ENCODE results near the gene C16orf82.

C16orf82 gene

DNA sequence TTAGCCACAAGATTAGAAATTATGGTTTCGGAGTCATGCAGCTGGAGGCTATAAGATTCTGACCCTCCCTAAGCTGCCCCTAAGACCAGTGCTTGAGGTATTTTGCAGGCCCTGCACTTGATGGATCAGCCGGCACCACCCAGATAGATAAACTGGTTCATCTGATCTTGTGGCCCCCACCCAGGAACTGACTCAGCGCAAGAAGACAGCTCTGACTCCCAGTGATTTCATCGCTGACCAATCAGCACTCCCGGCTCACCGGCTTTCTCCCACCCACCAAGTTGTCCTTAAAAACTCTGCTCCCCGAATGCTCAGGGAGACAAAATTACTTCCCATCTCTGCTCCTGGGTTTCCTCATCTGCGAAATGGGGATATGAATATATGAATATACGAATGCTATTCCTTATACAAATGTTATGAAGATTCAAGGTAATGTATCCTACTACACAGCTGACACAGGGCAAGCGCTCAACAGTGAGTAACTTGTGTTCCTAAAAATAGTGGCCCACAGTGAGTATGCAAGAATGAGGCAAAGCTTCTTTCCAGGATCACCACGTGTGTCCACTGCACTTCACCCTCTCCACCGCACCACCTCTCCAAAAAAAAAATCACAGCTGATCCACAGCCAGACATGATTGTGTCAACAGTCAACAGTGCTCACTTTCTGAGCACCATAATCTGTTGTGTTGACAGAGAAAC lies 33.3 kb upstream of the C16orf82 start:
- no peak for DNase-seq (ENCODE audit: low spot score)
- TF ChIP-seq, protein P1, sequence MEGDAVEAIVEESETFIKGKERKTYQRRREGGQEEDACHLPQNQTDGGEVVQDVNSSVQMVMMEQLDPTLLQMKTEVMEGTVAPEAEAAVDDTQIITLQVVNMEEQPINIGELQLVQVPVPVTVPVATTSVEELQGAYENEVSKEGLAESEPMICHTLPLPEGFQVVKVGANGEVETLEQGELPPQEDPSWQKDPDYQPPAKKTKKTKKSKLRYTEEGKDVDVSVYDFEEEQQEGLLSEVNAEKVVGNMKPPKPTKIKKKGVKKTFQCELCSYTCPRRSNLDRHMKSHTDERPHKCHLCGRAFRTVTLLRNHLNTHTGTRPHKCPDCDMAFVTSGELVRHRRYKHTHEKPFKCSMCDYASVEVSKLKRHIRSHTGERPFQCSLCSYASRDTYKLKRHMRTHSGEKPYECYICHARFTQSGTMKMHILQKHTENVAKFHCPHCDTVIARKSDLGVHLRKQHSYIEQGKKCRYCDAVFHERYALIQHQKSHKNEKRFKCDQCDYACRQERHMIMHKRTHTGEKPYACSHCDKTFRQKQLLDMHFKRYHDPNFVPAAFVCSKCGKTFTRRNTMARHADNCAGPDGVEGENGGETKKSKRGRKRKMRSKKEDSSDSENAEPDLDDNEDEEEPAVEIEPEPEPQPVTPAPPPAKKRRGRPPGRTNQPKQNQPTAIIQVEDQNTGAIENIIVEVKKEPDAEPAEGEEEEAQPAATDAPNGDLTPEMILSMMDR (IDR thresholded peaks at IDR 0.05; ENCODE audit: extremely low read depth, missing control alignments) = no peak

DNA sequence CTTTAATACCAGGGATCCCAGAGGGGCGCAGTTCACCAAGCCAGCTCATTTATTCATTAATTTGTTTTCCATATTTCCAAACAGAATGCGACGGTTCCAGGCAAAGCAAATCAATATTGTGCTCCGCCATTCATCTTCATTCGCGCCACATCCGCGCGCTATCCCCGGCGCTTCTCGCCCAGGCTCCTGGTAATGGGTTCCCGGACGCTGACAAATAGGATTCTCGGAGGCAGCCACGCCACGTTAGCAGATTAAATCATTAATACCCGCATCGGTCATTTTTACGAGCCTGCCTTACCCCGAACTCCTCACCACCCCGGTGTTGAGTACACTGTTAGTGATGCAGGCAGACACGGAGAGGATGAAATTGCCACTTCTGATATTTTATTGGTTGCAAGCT lies 26.0 kb upstream of the C16orf82 start:
- DNase-seq (ENCODE audit: low spot score) = no peak
- TF ChIP-seq, protein P1 (IDR thresholded peaks at IDR 0.05; ENCODE audit: extremely low read depth, missing control alignments) = no peak

DNA sequence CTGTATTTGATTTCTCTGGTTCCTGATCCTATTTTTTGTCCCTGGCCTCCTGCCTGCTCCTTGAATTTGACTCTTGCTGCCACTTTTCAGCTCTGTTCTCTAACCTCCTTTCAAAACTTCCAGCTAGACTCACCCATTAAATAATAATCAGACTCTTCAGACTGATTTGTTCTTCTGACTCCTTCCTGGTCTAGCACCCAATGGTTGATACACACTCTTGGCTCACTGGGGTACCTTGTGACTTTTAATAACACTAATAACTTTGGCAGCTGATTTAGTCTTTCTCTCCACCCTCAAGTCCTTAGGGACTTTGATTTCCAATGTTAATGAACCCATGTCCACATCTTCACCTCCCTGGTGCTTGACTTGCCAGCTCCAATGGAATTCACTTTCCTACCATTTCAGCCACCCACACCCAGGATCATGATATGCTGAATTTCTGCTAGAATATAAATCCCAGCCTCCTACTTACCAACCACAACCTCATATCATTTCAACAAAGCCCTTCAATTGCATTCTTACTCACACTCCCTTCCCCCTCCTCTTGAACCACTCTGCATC lies 19.7 kb upstream of the C16orf82 start:
- no peak for DNase-seq (ENCODE audit: low spot score)
- TF ChIP-seq, protein P1 (IDR thresholded peaks at IDR 0.05; ENCODE audit: extremely low read depth, missing control alignments) = no peak

DNA sequence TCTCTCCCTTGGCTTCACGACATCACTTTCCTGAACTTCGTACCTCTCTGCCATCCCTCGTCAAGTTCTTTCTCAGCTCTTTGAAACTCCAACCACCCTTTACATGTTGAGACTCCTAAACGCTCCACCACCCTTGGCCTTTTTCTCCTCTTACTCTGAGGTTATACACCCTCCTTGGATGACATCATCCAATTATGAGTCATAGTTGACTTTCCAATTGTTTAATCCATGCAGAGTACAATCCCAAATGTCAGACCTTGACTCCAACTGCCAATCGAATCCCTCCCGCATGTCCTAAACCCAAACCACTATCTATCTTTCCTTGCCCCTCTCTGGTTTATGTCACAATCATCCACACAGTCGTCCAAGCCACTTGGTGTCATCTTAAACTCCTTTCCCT lies 18.4 kb upstream of the C16orf82 start:
- TF ChIP-seq, protein P1 (IDR thresholded peaks at IDR 0.05; ENCODE audit: extremely low read depth, missing control alignments) = no peak
- no peak for DNase-seq (ENCODE audit: low spot score)

DNA sequence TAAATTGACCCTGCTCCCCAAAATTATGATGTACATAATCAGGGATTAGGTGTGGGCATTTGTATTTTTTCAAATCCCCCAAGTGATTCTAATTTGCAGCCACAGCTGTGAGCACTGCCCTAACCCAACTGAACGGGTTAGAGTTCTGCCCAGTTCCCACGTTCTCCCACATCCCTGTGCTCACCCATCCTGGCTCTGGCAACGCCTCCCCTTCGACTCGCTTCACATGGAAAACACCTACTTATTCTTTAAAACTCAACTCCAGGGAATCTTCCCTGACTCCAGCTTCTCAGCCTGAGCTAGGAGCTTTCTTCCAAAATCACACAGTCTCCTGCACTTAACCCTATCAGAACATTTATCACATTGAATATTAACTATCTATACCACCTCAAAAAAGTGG lies 17.6 kb upstream of the C16orf82 start:
- TF ChIP-seq, protein P1 (IDR thresholded peaks at IDR 0.05; ENCODE audit: extremely low read depth, missing control alignments) = no peak
- no peak for DNase-seq (ENCODE audit: low spot score)

DNA sequence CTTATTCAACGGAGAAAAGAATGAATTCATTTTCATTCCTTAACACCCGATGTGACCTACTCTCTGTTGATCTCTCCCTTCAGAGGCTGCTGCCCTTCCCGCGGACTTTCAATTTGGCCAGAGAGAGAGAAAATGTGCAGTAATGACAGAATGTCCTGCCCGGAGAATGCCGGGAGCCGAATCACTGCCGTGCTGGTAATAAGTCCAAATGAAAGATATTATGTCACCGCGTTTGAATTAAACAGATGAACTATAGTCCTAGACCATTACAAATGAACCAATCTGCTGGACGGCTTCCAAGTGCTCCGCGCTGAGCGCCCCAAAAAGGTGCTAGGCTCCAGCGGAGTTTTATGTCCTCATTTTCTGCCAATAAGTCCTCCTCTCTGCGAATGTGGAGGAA lies 14.7 kb upstream of the C16orf82 start:
- DNase-seq (ENCODE audit: low spot score) = no peak
- TF ChIP-seq, protein P1 (IDR thresholded peaks at IDR 0.05; ENCODE audit: extremely low read depth, missing control alignments) = no peak

DNA sequence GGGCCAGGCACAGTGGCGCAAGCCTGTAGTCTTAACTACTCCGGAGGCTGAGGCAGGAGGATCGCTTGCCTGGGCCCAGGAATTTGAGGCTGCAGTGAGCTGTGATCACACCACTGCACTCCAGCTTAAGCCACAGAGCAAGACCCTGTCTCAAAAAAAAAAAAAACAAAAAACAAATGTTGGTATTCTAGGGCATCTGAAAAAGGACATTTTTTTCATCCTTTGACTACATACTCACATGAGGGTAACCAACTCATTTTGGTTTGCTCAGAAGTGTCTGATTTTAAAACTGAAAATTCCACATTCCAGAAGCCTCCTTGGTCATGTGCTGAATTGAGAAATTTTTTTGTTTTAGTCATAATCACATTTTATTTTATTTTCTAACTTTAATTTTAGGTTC lies 12.7 kb upstream of the C16orf82 start:
- no peak for DNase-seq (ENCODE audit: low spot score)
- TF ChIP-seq, protein P1 (IDR thresholded peaks at IDR 0.05; ENCODE audit: extremely low read depth, missing control alignments) = no peak

All from GM20000 (cell line).